Measurements from ENCODE around the gene ADGRD2.

Gene ADGRD2

DNA sequence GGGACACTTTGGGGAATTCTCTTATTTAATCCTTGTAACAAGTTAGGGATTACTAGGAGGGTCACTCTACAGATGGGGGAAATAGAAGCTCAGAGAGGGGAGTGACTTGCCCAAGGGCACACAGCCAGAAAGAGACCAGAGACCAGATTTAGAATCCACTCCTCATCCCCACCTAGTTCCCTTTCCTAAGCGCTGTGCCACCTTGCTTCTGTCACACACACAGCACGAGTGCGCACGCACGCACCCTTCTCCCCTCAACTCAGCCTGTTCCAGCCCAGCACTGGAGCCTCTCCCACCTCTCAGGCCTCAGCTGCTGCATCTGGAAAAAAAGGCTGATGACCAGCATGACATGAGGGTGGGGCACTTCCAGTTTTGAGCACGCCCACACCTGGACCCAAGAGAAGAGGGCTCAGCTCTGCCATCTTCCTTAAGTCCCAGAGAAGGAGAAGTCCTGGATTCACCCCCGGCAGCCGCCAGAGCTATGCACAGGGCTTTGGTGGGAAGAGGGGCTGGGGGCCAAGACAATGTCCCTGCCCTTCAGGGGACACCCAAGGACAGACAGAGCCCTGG lies 38.5 kb downstream of the ADGRD2 start:
- no peak for TF ChIP-seq CTCF (IDR thresholded peaks at IDR 0.05; ENCODE audit: low read length, missing control alignments)
- no peak for DNase-seq (ENCODE audit: low read depth)
- no peak overlapping the region for H3K4me3 ChIP-seq (replicated peaks; ENCODE audit: low read depth, low read length)

DNA sequence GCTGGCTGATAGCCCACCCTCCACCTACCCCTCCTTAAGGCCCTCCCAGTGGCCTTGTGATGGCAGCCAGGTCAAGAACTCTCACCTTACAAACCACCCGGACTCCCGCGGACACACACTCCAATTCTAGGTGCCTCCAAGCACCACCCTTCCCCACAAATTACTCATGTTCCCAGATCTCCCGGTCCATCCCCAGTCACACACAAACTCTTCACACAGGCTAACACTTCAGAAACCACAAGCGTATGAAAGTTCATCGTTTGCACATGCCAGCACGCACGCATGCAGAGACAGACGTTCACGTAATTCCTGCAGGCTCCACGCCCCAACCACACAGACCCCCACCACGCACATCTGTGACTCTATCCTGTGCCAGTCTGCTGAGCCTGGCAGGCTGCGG lies 39.0 kb downstream of the ADGRD2 start:
- no peak for TF ChIP-seq CTCF (IDR thresholded peaks at IDR 0.05; ENCODE audit: low read length, missing control alignments)
- no peak for DNase-seq (ENCODE audit: low read depth)
- no peak overlapping the region for H3K4me3 ChIP-seq (replicated peaks; ENCODE audit: low read depth, low read length)

DNA sequence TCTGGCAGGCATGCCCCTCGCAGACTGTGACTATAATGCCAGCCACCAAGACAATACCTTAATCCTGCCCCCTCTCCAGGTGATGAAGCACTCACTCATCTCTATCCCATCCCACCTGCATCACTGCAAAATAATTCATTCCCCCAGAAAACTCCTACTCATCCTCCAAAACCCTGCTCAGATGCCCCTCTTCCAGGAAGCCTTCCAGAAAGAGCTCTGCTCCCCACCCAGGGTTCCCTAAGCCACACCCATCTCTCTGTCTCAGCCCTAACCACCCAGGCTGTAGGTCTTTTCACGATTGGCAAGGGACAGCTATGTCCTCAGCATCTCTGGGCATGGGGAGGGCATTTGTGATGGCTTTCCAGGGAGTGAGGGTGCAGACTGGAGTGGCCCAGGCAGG lies 39.8 kb downstream of the ADGRD2 start:
- no peak for TF ChIP-seq CTCF (IDR thresholded peaks at IDR 0.05; ENCODE audit: low read length, missing control alignments)
- H3K4me3 ChIP-seq (replicated peaks; ENCODE audit: low read depth, low read length) = no peak overlapping the region
- no peak for DNase-seq (ENCODE audit: low read depth)

DNA sequence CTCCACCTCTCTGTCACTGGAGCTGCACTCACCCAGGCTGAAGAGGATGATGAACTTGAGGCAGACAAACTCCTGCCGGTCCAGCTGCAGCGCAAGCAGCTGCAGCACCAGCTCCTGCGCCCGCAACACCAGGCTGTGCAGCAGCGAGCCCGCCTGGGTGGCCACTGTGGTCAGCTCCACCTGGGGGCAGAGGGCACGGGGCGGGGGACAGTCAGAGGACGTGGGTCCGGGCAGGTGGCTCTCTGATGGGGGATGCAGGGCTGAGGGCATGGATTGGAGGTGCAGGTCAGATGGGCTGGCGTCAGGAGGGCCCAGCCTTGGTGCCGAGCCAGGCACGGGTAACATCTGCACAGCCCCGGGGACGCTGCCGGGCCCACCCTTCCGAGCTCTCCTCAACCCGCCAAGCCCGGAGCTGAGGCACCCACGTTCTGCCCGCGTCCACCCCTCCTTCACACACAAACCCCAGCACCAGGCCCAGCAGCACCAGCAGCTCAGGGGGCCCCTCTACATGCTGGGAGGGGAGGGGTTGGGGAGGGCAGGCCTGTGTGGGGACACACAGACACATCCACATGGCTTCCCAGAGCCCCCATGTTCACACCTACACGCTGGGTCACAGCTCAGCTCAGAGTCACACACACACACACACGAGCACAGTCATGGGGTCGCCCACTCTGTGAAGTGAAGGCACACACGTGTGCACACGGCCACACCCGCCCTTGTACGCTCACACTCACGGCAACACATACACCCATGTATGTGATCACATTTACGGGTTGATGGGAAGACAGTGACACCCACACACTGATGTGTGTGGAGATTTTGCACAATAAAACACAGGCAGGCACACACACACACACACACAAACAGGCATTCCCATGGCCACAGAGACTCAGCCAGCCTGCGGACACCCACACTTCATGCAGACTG lies 41.1 kb downstream of the ADGRD2 start:
- TF ChIP-seq CTCF (IDR thresholded peaks at IDR 0.05; ENCODE audit: low read length, missing control alignments) = no peak
- H3K4me3 ChIP-seq (replicated peaks; ENCODE audit: low read depth, low read length) = no peak overlapping the region
- no peak for DNase-seq (ENCODE audit: low read depth)

GRCh38 chr9:124492818-124493217 lies 42.6 kb downstream of the ADGRD2 start:
- no peak for DNase-seq (ENCODE audit: low read depth)
- no peak overlapping the region for H3K4me3 ChIP-seq (replicated peaks; ENCODE audit: low read depth, low read length)
- TF ChIP-seq CTCF (IDR thresholded peaks at IDR 0.05; ENCODE audit: low read length, missing control alignments) = no peak

DNA sequence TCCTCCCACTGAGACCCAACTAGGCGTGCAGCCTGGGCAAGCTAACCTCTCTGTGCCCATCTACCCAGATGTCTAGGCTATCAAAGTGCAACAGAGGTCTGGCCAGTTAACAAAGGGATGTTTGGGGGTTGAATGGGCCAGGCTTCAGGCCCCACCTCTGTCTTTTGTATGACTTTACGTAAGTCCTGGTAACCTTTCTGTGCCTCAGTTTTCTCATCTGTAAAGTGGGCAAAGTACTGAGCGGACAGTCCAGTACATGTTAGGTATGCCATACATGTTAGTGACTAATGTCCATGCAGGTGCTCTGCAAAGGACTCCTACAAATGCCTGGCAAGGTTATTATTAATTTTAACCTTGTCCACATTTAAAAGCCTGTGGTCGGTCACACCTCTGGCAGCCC lies 43.0 kb downstream of the ADGRD2 start:
- no peak for TF ChIP-seq CTCF (IDR thresholded peaks at IDR 0.05; ENCODE audit: low read length, missing control alignments)
- DNase-seq (ENCODE audit: low read depth) = no peak
- no peak overlapping the region for H3K4me3 ChIP-seq (replicated peaks; ENCODE audit: low read depth, low read length)
